ENCODE data around the gene TLR4. TPM values are rescaled to one million over a fixed set of nuclear protein-coding genes. Genes with fewer than 3 reads are reported as not detected.

Gene TLR4
- polyA plus RNA-seq, 2 of the 4 experiments (the other 2 are of a cell fraction) = 0.03 to 0.04 TPM

DNA sequence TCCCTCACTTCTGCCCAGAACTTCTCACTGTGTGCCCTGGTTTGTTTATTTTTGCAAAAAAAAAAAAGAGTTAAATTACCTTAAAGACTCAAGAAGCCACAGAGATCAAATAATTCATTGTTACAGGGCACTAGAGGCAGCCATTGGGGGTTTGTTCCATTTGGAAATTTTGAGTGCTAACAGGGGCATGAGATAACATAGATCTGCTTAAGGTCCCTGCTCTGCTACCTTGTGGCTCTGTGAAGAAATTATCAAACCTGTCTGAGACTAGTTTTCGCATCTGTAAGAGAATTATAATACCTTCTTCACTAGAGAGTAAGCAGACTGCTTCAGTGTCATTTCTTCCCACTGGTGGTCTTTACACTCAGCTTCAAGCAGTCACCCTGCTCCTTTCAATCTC lies 394 bp downstream of the TLR4 start (continued):
- TF ChIP-seq REST (IDR thresholded peaks at IDR 0.05) (no peak), PHF8 (IDR thresholded peaks at IDR 0.05; ENCODE audit: borderline replicate concordance, low read depth) (no peak), CEBPB (IDR thresholded peaks at IDR 0.05) (no peak), EHMT2 (IDR thresholded peaks at IDR 0.05; ENCODE audit: low read depth) (no peak)

GRCh38 chr9:117705386-117705785 lies 1.2 kb downstream of the TLR4 start:
- no peak for TF ChIP-seq CHD4 (IDR thresholded peaks at IDR 0.05; ENCODE audit: borderline replicate concordance)
- TF ChIP-seq, protein P1, sequence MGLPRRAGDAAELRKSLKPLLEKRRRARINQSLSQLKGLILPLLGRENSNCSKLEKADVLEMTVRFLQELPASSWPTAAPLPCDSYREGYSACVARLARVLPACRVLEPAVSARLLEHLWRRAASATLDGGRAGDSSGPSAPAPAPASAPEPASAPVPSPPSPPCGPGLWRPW (IDR thresholded peaks at IDR 0.05) = no peak
- FAIRE-seq (no peak), ATAC-seq (no peak), DNase-seq (ENCODE audit: low read depth in 1 of 2, low spot score in 1 of 2) (no peak)
- Histone ChIP-seq H3K4me2 (no peak overlapping the region), H3K27ac (no peak overlapping the region), H3K4me3 (no peak overlapping the region), H3K9me3 (no peaks in the 10 kb centered on the region), H3K4me1 (no peaks in the 10 kb centered on the region)
- WGBS (ENCODE audit: missing lambda C conversion rate) = 24% methylated on average over 2 of the region's 2 CpGs
- ChIA-PET CTCF (interaction anchor here (1.3 kb wide), 1 partner anchor 17 kb away, joined by 3 read pairs; no protein-coding TSS in a partner anchor), POLR2A (no interaction called here)

GRCh38 chr9:117706421-117707116 lies 2.4 kb downstream of the TLR4 start:
- H3K27ac ChIP-seq = no peak overlapping the region
- FAIRE-seq = no peak

More at GRCh38 chr9:117706421-117707116, 2.4 kb downstream of the TLR4 start:
- H3K4me1 ChIP-seq = no peaks in the 10 kb centered on the region
- CTCF ChIA-PET = interaction anchor here (1.3 kb wide), 1 partner anchor 16 kb away, joined by 3 read pairs; no protein-coding TSS in a partner anchor
- WGBS (ENCODE audit: missing lambda C conversion rate) = 30% methylated on average over 4 of the region's 4 CpGs
- ATAC-seq (no peak), DNase-seq (ENCODE audit: low read depth in 1 of 2, low spot score in 1 of 2) (no peak)
- H3K4me3 ChIP-seq = no peak overlapping the region
- POLR2A ChIA-PET = no interaction called here
- no peaks in the 10 kb centered on the region for H3K9me3 ChIP-seq
- TF ChIP-seq, protein P1 (IDR thresholded peaks at IDR 0.05) = no peak
- TF ChIP-seq PHF8 (IDR thresholded peaks at IDR 0.05; ENCODE audit: borderline replicate concordance, low read depth) (no peak), HOXB13 (CRISPR knock-in tag; IDR thresholded peaks at IDR 0.05; ENCODE audit: low read depth) (no peak), BCL3 (IDR thresholded peaks at IDR 0.05) (no peak), FOSL2 (IDR thresholded peaks at IDR 0.05) (no peak), FOSL2 (CRISPR knock-in tag; IDR thresholded peaks at IDR 0.05) (no peak), SMC3 (IDR thresholded peaks at IDR 0.05) (no peak), TP53 (CRISPR knock-in tag; IDR thresholded peaks at IDR 0.05) (no peak), BHLHE40 (IDR thresholded peaks at IDR 0.05; ENCODE audit: low read depth, low read length) (no peak), TFCP2L1 (CRISPR knock-in tag; IDR thresholded peaks at IDR 0.05) (no peak), RFX5 (IDR thresholded peaks at IDR 0.05) (no peak), EHF (CRISPR knock-in tag; IDR thresholded peaks at IDR 0.05) (no peak), JUN (IDR thresholded peaks at IDR 0.05) (no peak), EP300 (IDR thresholded peaks at IDR 0.05) (no peak)
- TF ChIP-seq, protein P2, sequence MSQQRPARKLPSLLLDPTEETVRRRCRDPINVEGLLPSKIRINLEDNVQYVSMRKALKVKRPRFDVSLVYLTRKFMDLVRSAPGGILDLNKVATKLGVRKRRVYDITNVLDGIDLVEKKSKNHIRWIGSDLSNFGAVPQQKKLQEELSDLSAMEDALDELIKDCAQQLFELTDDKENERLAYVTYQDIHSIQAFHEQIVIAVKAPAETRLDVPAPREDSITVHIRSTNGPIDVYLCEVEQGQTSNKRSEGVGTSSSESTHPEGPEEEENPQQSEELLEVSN (IDR thresholded peaks at IDR 0.05; ENCODE audit: borderline replicate concordance, low read depth) = no peak
- no peak overlapping the region for H3K4me2 ChIP-seq

All from A549 (cell line).